Gastrocnemius medialis (tissue), 4 donors: ENCODE data around the gene SGCD. TPM values are rescaled to one million over a fixed set of nuclear protein-coding genes. Genes with fewer than 3 reads are reported as not detected.
"Not testable (repeated sequence)": the region's sequence is repeated elsewhere in the genome, so short reads cannot be mapped to it uniquely, and the experiment has no call there.

ENCODE experiments used
- ATAC-seq, 2 donors: fragments of 150-250 bp; one replicate each; pipeline ENCODE4 v1.9.1; 2016
- DNase-seq, 2 donors: peaks; one replicate each; pipeline ENCODE4 v3.0.0-alpha.2; 2019
- H3K27ac ChIP-seq, 4 donors: fragments of 200-600 bp; sonication (generic); 1 replicate in 1 of 4; 2 replicates in 3 of 4; pipeline ENCODE4 v1.5.1; 2016 to 2018; ENCODE audit warnings: mild to moderate bottlenecking in 2 of 4, moderate library complexity in 1 of 4
- H3K27me3 ChIP-seq, 3 donors: fragments of 200-600 bp; sonication (generic) in 2 of 3; 1 replicate in 1 of 3; 2 replicates in 2 of 3; pipeline versions ENCODE4 v1.5.1 to v1.6.0; 2016 to 2019; ENCODE audit warnings: mild to moderate bottlenecking in 1 of 3, moderate library complexity in 1 of 3
- H3K36me3 ChIP-seq, 2 donors: fragments of 200-600 bp; sonication (generic) in 1 of 2; one replicate each; pipeline ENCODE4 v1.5.1; 2017 to 2018
- H3K4me1 ChIP-seq, 2 donors: fragments of 200-600 bp; sonication (generic) in 1 of 2; one replicate each; pipeline ENCODE4 v1.5.1; 2016 to 2017; ENCODE audit warnings: mild to moderate bottlenecking in 2 of 2
- H3K4me3 ChIP-seq, 4 donors: fragments of 200-600 bp; sonication (generic) in 3 of 4; 1 replicate in 1 of 4; 2 replicates in 3 of 4; pipeline ENCODE4 v1.5.1; 2016 to 2019; ENCODE audit warnings: mild to moderate bottlenecking in 2 of 4
- H3K9me3 ChIP-seq, 3 donors: fragments of 200-600 bp; sonication (generic) in 2 of 3; 1 replicate in 1 of 3; 2 replicates in 2 of 3; pipeline ENCODE4 v1.5.1; 2016 to 2019
- CTCF ChIP-seq, 5 experiments: fragments of 450-650 bp in 3 of 5; fragments of 200-600 bp in 2 of 5; sonication (generic) in 2 of 5; IDR thresholded peaks in 4 of 5; conservative IDR thresholded peaks in 1 of 5; 1 replicate in 4 of 5; 2 replicates in 1 of 5; pipeline ENCODE4 v1.5.1; 2016 to 2019; ENCODE audit warnings: antibody characterized with exemption in 5 of 5, mild to moderate bottlenecking in 3 of 5, moderate library complexity in 3 of 5
- POLR2A ChIP-seq, 2 donors: fragments of 450-650 bp; IDR thresholded peaks; one replicate each; pipeline ENCODE4 v1.6.1; 2017; ENCODE audit warnings: antibody characterized with exemption in 2 of 2, mild to moderate bottlenecking in 2 of 2, moderate library complexity in 2 of 2
- in situ Hi-C, 4 donors: fragments of 200-750 bp; cut with MboI; loops; one replicate each; pipeline versions ENCODE4 v1.15.0 to v1.8.0; 2017; ENCODE audit warnings: low sequenced_read_pairs in 4 of 4
- intact Hi-C: fragments of 100-400 bp; cut with DNase I; formaldehyde crosslinking; loops from one replicate; pipeline ENCODE4 v1.15.1; 2023; ENCODE audit warnings: low total_unique reads
- total RNA-seq, 4 donors: library from RNA; depleted of rRNA; stranded (reverse); fragments of >200 nt; gene quantifications; one replicate each; pipeline versions ENCODE4 v1.1.0 to v1.2.3, GENCODE V29; 2016

The SGCD gene
- total RNA-seq, 4 donors from 2014 or later: 8.2 to 53.5 (median 35.8) TPM

- intact Hi-C loops: loop anchor here (5.0 to 10.0 kb wide), 2 partner anchors 115 to 1742 kb away; partner anchors contain the start of genes CNOT8 and FAXDC2
- H3K27me3 ChIP-seq: no peaks in the 10 kb centered on the region
- H3K4me1 ChIP-seq: peaks cover 4 to 21% of the 10 kb centered on the region in 2 donors
- TF ChIP-seq POLR2A (IDR thresholded peaks at IDR 0.05) (no peak), CTCF (IDR thresholded peaks at IDR 0.05 in 4 of 5, conservative IDR thresholded peaks at IDR 0.05 in 1 of 5) (no peak)
- H3K9me3 ChIP-seq: peaks cover 0 to 4% (median 0%) of the 10 kb centered on the region in 3 donors
- no peaks in the 10 kb centered on the region for H3K36me3 ChIP-seq
- ATAC-seq (no peak), DNase-seq (no peak)
- H3K27ac ChIP-seq: peak overlapping the region in 1 of 4 donors; percentile 86
- in situ Hi-C loops: no loop called here
- no peak overlapping the region for H3K4me3 ChIP-seq
Measured at GRCh38 chr5:156597276-156597675, 270.3 kb downstream of the SGCD start.

GRCh38 chr5:156598964-156599363, 272.0 kb downstream of the SGCD start:
- ATAC-seq: no peak

GRCh38 chr5:156610582-156610981, 283.6 kb downstream of the SGCD start:
- in situ Hi-C loops, intact Hi-C loops, ATAC-seq, H3K27me3 ChIP-seq, H3K4me3 ChIP-seq, H3K36me3 ChIP-seq, DNase-seq, H3K9me3 ChIP-seq, H3K4me1 ChIP-seq, H3K27ac ChIP-seq: not testable (repeated sequence)

More at GRCh38 chr5:156598964-156599363, 272.0 kb downstream of the SGCD start:
- peaks cover 0 to 4% (median 0%) of the 10 kb centered on the region in 3 donors for H3K9me3 ChIP-seq
- DNase-seq: no peak
- in situ Hi-C loops: no loop called here
- TF ChIP-seq CTCF (IDR thresholded peaks at IDR 0.05 in 4 of 5, conservative IDR thresholded peaks at IDR 0.05 in 1 of 5) (no peak), POLR2A (IDR thresholded peaks at IDR 0.05) (no peak)
- H3K36me3 ChIP-seq: no peaks in the 10 kb centered on the region
- intact Hi-C loops: loop anchor here (5.0 to 10.0 kb wide), 2 partner anchors 117 to 1744 kb away; partner anchors contain the start of genes CNOT8 and FAXDC2
- no peak overlapping the region for H3K4me3 ChIP-seq
- H3K27ac ChIP-seq: peak overlapping the region in 1 of 4 donors; percentile 7
- no peaks in the 10 kb centered on the region for H3K27me3 ChIP-seq
- H3K4me1 ChIP-seq: peaks cover 4 to 21% of the 10 kb centered on the region in 2 donors

GRCh38 chr5:156615901-156616300, 288.9 kb downstream of the SGCD start:
- no peak overlapping the region for H3K27ac ChIP-seq
- DNase-seq: no peak
- in situ Hi-C loops: no loop called here
- H3K9me3 ChIP-seq: peaks cover 0 to under 1% (median 0%) of the 10 kb centered on the region in 3 donors
- no peak for TF ChIP-seq CTCF (IDR thresholded peaks at IDR 0.05 in 4 of 5, conservative IDR thresholded peaks at IDR 0.05 in 1 of 5)
- TF ChIP-seq POLR2A (IDR thresholded peaks at IDR 0.05): no peak
- intact Hi-C loops: no loop called here
- H3K4me3 ChIP-seq: no peak overlapping the region
- ATAC-seq: no peak
- no peaks in the 10 kb centered on the region for H3K27me3 ChIP-seq
- H3K36me3 ChIP-seq: no peaks in the 10 kb centered on the region
- H3K4me1 ChIP-seq: no peaks in the 10 kb centered on the region

- intact Hi-C loops (no loop called here), in situ Hi-C loops (no loop called here)
- DNase-seq: no peak
- TF ChIP-seq CTCF (IDR thresholded peaks at IDR 0.05 in 4 of 5, conservative IDR thresholded peaks at IDR 0.05 in 1 of 5) (no peak), POLR2A (IDR thresholded peaks at IDR 0.05) (no peak)
- no peaks in the 10 kb centered on the region for H3K36me3 ChIP-seq
- no peak overlapping the region for H3K4me3 ChIP-seq
- no peak overlapping the region for H3K27ac ChIP-seq
- no peak for ATAC-seq
- H3K27me3 ChIP-seq: no peaks in the 10 kb centered on the region
- no peaks in the 10 kb centered on the region for H3K4me1 ChIP-seq
- no peaks in the 10 kb centered on the region for H3K9me3 ChIP-seq
Measured at GRCh38 chr5:156617426-156617825, 290.5 kb downstream of the SGCD start.
